GM12873 (cell line): ENCODE results near the gene EVC2.

Source experiments
- CTCF ChIP-seq: IDR thresholded peaks from 2 replicates; pipeline ENCODE4 v1.5.1; 2012; ENCODE audit warnings: low read depth, mild to moderate bottlenecking, moderate library complexity, low read length, control low read depth; ENCODE audit not compliant: insufficient read depth; ENCODE audit errors: missing control alignments

Gene EVC2

GRCh38 chr4:5716391-5716790 is 8.0 kb upstream of the EVC2 start:
- TF ChIP-seq CTCF = no peak

- no peak for TF ChIP-seq CTCF
Observed at GRCh38 chr4:5715357-5715756, 7.0 kb upstream of the EVC2 start.

GRCh38 chr4:5713861-5714260 is 5.5 kb upstream of the EVC2 start:
- no peak for TF ChIP-seq CTCF

- no peak for TF ChIP-seq CTCF
Observed at GRCh38 chr4:5712931-5713330, 4.6 kb upstream of the EVC2 start.

- no peak for TF ChIP-seq CTCF
Observed at GRCh38 chr4:5712517-5712916, 4.2 kb upstream of the EVC2 start.

- TF ChIP-seq CTCF = no peak
Observed at GRCh38 chr4:5711479-5712184, 3.3 kb upstream of the EVC2 start.

- TF ChIP-seq CTCF = no peak
Observed at GRCh38 chr4:5710961-5711478, 2.7 kb upstream of the EVC2 start, which contains the start of gene EVC. Gene EVC (plus strand): TSS chr4:5711201. CDS start chr4:5711381, 180 bp downstream.
